Uterus (tissue), 4 donors: Measurements from ENCODE around the gene BCAR3. TPM values are rescaled to one million over a fixed set of nuclear protein-coding genes. Genes with fewer than 3 reads are reported as not detected.
"Not testable (repeated sequence)": the region's sequence is repeated elsewhere in the genome, so short reads cannot be mapped to it uniquely, and the experiment has no call there.

Experiments used
- DNase-seq, 2 donors: peaks; one replicate each; pipeline ENCODE4 v3.0.0-alpha.2; 2019 to 2020
- H3K27ac ChIP-seq, 2 donors: fragments of 200-600 bp; sonication (generic); 1 replicate in 1 of 2; 2 replicates in 1 of 2; pipeline ENCODE4 v1.5.1; 2016 to 2018
- H3K27me3 ChIP-seq, 2 donors: fragments of 200-600 bp; sonication (generic); one replicate each; pipeline ENCODE4 v1.5.1; 2018 to 2019; ENCODE audit warnings: control low read depth in 1 of 2
- H3K36me3 ChIP-seq, 2 donors: fragments of 200-600 bp; sonication (generic); one replicate each; pipeline ENCODE4 v1.5.1; 2019; ENCODE audit warnings: control low read depth in 1 of 2
- H3K4me1 ChIP-seq, 2 donors: fragments of 200-600 bp; sonication (generic); one replicate each; pipeline ENCODE4 v1.5.1; 2018 to 2019; ENCODE audit warnings: control low read depth in 1 of 2
- H3K4me3 ChIP-seq, 2 donors: fragments of 200-600 bp; sonication (generic); 1 replicate in 1 of 2; 2 replicates in 1 of 2; pipeline ENCODE4 v1.5.1; 2018 to 2019; ENCODE audit warnings: mild to moderate bottlenecking in 1 of 2
- H3K9me3 ChIP-seq, 2 donors: fragments of 200-600 bp; sonication (generic); one replicate each; pipeline ENCODE4 v1.5.1; 2019; ENCODE audit warnings: control low read depth in 1 of 2
- POLR2A ChIP-seq, 2 donors: fragments of 450-650 bp; IDR thresholded peaks; one replicate each; pipeline ENCODE4 v1.6.1; 2016; ENCODE audit warnings: antibody characterized with exemption in 2 of 2, mild to moderate bottlenecking in 1 of 2, moderate library complexity in 1 of 2
- intact Hi-C: fragments of 100-400 bp; cut with DNase I; formaldehyde crosslinking; loops from one replicate; pipeline ENCODE4 v1.15.1; 2023; ENCODE audit warnings: low total_unique reads
- total RNA-seq, 4 donors: library from RNA; depleted of rRNA in 3 of 4; stranded (reverse); fragments of >200 nt in 3 of 4; gene quantifications; one replicate each; pipeline versions ENCODE4 v1.1.0 to v1.2.4, GENCODE V29; 2014 to 2023
- TF ChIP-seq, protein P1 (sequence below), 4 experiments: fragments of 200-600 bp in 2 of 4; fragments of 450-650 bp in 2 of 4; sonication (generic) in 2 of 4; IDR thresholded peaks; one replicate each; pipeline ENCODE4 v1.5.1; 2016 to 2019; ENCODE audit warnings: antibody characterized with exemption in 4 of 4, mild to moderate bottlenecking in 2 of 4, moderate library complexity in 1 of 4
- donor health status: DM: yes; HTN: yes; CAD: no.

BCAR3 gene
- total RNA-seq, 4 donors from 2014 or later, result 8.5 to 56.8 (median 20.2) TPM

- no peaks in the 10 kb centered on the region for H3K9me3 ChIP-seq
- DNase-seq, result no peak
- H3K27me3 ChIP-seq, result no peaks in the 10 kb centered on the region
- H3K36me3 ChIP-seq, result no peaks in the 10 kb centered on the region
- TF ChIP-seq, protein P1, sequence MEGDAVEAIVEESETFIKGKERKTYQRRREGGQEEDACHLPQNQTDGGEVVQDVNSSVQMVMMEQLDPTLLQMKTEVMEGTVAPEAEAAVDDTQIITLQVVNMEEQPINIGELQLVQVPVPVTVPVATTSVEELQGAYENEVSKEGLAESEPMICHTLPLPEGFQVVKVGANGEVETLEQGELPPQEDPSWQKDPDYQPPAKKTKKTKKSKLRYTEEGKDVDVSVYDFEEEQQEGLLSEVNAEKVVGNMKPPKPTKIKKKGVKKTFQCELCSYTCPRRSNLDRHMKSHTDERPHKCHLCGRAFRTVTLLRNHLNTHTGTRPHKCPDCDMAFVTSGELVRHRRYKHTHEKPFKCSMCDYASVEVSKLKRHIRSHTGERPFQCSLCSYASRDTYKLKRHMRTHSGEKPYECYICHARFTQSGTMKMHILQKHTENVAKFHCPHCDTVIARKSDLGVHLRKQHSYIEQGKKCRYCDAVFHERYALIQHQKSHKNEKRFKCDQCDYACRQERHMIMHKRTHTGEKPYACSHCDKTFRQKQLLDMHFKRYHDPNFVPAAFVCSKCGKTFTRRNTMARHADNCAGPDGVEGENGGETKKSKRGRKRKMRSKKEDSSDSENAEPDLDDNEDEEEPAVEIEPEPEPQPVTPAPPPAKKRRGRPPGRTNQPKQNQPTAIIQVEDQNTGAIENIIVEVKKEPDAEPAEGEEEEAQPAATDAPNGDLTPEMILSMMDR (IDR thresholded peaks at IDR 0.05), result no peak
- no peak for TF ChIP-seq POLR2A (IDR thresholded peaks at IDR 0.05)
- peaks cover 0 to 5% of the 10 kb centered on the region in 2 donors for H3K4me1 ChIP-seq
- no peak overlapping the region for H3K4me3 ChIP-seq
- intact Hi-C loops, result no loop called here
- H3K27ac ChIP-seq, result no peak overlapping the region
These were observed 87.1 kb downstream of the BCAR3 start for GRCh38 chr1:93594603-93594880.

- TF ChIP-seq POLR2A (IDR thresholded peaks at IDR 0.05), result no peak
- TF ChIP-seq, protein P1 (IDR thresholded peaks at IDR 0.05), result no peak
- no peak for DNase-seq
- Histone ChIP-seq H3K27me3 (no peaks in the 10 kb centered on the region), H3K4me1 (peaks cover 0 to 5% of the 10 kb centered on the region in 2 donors), H3K4me3 (no peak overlapping the region), H3K27ac (no peak overlapping the region), H3K9me3 (no peaks in the 10 kb centered on the region), H3K36me3 (no peaks in the 10 kb centered on the region)
- intact Hi-C loops, result no loop called here
These were observed 87.6 kb downstream of the BCAR3 start for GRCh38 chr1:93593854-93594602.

GRCh38 chr1:93592551-93592949 is 89.1 kb downstream of the BCAR3 start:
- Histone ChIP-seq H3K4me1 (peaks cover 0 to 5% of the 10 kb centered on the region in 2 donors), H3K27me3 (no peaks in the 10 kb centered on the region), H3K36me3 (no peaks in the 10 kb centered on the region), H3K27ac (peak overlapping the region in 1 of 2 donors; percentile 26), H3K4me3 (no peak overlapping the region), H3K9me3 (no peaks in the 10 kb centered on the region)
- no peak for DNase-seq
- intact Hi-C loops, result no loop called here
- TF ChIP-seq, protein P1 (IDR thresholded peaks at IDR 0.05), result no peak
- TF ChIP-seq POLR2A (IDR thresholded peaks at IDR 0.05), result no peak

GRCh38 chr1:93591676-93592550 is 89.7 kb downstream of the BCAR3 start:
- TF ChIP-seq POLR2A (IDR thresholded peaks at IDR 0.05), result no peak
- TF ChIP-seq, protein P1 (IDR thresholded peaks at IDR 0.05), result no peak
- peak overlapping the region in 1 of 2 donors; percentile 26 for H3K27ac ChIP-seq
- H3K27me3 ChIP-seq, result no peaks in the 10 kb centered on the region
- H3K9me3 ChIP-seq, result no peaks in the 10 kb centered on the region
- DNase-seq, result no peak
- no peak overlapping the region for H3K4me3 ChIP-seq
- H3K36me3 ChIP-seq, result no peaks in the 10 kb centered on the region
- intact Hi-C loops, result no loop called here
- H3K4me1 ChIP-seq, result peaks cover 0 to 5% of the 10 kb centered on the region in 2 donors

DNA sequence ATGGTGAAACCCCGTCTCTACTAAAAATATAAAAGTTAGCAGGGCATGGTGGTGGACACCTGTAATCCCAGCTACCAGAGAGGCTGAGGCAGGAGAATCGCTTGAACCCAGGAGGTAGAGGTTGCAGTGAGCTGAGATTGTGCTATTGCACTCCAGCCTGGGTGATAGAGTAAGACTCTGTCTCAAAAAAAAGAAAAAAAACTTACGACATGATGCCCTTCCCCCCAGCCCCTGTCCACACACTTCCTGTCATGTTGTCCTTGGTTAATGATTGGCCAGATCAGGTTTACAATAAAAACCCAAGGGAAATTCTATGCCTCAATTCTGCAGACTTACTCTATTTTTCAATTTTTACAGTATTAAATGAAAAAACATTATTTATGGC is 90.4 kb downstream of the BCAR3 start:
- H3K36me3 ChIP-seq, H3K4me3 ChIP-seq, DNase-seq, intact Hi-C loops, H3K4me1 ChIP-seq, H3K9me3 ChIP-seq, H3K27me3 ChIP-seq, H3K27ac ChIP-seq: not testable (repeated sequence)
